ENCODE data around the gene SUGP1.

Gene SUGP1

DNA sequence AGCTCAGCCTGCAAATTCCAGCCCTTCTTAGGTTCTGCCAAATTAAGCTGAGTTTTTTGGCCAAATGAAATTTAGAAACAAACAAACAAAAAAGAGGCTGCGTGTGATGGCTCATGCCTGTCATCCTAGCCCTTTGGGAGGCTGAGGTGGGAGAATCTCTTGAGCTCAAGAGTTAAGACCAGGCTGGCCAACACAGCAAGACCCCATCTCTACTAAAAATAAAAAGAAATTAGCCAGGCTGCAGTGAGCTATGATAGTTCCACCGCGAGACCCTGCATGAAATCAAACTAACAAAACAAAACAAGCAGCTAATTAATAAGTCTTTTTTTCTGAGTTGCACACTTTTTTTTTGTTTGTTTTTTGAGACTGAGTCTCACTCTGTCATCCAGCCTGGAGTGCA lies 90.6 kb downstream of the SUGP1 start:
- DNase-seq (ENCODE audit: low read depth), result no peak

DNA sequence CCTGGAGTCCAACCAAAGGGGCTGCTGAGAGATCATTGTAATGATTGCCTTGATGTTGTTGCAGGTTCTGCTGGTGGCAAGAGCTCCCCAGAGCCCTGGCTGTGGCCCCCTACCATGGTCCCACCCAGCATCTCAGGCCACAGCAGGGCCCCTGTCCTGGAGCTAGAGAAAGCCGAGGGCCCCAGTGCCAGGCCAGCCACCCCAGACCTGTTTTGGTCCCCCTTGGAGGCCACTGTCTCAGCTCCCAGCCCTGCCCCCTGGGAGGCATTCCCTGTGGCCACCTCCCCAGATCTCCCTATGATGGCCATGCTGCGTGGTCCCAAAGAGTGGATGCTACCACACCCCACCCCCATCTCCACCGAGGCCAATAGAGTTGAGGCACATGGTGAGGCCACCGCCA lies 93.1 kb downstream of the SUGP1 start:
- DNase-seq (ENCODE audit: low read depth), result no peak

DNA sequence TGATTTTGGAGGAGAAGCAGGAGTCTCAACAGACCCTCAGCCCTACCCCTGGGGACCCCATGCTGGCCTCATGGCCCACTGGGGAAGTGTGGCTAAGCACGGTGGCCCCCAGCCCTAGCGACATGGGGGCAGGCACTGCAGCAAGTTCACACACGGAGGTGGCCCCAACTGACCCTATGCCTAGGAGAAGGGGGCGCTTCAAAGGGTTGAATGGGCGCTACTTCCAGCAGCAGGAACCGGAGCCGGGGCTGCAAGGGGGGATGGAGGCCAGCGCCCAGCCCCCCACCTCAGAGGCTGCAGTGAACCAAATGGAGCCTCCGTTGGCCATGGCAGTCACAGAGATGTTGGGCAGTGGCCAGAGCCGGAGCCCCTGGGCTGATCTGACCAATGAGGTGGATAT lies 93.6 kb downstream of the SUGP1 start:
- no peak for DNase-seq (ENCODE audit: low read depth)

DNA sequence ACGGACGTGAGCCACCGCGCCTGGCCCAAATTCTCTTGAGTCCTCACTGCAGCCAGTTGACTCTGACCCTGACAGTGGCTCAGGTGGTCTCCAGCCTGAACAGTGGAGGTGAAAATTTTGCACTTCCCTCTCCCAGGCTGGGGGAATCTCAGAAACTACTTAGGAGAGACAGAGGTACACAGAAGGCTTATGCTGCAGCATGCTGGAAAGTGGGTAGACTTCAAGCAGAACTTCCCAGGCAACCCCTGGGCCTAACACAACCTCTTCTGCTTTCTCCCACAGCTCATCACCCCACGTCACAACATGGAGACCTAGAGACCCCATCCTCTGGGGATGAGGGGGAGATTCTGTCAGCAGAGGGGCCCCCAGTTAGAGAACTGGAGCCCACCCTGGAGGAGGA lies 94.1 kb downstream of the SUGP1 start:
- no peak for DNase-seq (ENCODE audit: low read depth)
